Measurements from ENCODE around the gene TGFBR3. TPM values are rescaled to one million over a fixed set of nuclear protein-coding genes. Genes with fewer than 3 reads are reported as not detected.

The TGFBR3 gene
- total and polyA plus RNA-seq, 9 of the 15 experiments (the other 6 are each of a cell fraction or from before 2014, with no cell fraction given) = 3.6 to 32.4 (median 15.6) TPM

DNA sequence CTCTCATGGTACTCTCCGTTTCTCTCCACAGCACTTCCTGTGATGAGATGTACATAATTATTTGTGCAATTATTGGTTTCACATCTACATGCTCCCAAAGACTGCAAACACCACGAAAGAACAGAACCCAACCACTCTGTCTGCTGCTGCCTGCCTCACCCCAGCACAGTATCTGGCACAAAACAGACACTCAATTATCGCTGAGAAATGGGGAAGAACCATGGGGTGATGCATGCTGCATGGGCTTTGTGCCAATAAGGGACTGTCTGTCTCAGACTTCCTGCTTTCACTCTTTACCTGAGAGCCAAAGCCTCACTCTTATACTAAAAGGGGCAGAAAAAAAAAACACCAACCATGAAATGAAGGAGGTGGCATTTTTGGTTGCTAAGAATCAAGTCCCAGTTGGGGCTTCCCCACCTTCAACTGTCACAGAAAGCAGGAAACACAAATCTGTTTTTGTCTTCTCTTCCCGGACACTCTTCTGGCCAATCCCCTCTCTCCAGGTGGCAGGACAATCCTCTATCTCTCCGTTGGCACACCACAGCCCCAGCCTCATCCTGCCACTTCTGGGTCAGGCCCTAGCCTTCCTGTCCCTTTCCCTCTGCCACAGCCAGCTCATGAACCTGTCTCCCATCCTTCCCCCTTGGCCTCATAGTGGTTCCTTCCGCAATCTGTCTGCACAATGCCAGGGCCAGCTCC, 82.0 kb downstream of the TGFBR3 start (continued):
- TF ChIP-seq MAZ (CRISPR knock-in tag; conservative IDR thresholded peaks at IDR 0.05 in 1 of 2, IDR thresholded peaks at IDR 0.05 in 1 of 2) = no peak
- no peak for TF ChIP-seq XRCC5 (IDR thresholded peaks at IDR 0.05; ENCODE audit: low read depth, low read length)
- TF ChIP-seq, protein P1, sequence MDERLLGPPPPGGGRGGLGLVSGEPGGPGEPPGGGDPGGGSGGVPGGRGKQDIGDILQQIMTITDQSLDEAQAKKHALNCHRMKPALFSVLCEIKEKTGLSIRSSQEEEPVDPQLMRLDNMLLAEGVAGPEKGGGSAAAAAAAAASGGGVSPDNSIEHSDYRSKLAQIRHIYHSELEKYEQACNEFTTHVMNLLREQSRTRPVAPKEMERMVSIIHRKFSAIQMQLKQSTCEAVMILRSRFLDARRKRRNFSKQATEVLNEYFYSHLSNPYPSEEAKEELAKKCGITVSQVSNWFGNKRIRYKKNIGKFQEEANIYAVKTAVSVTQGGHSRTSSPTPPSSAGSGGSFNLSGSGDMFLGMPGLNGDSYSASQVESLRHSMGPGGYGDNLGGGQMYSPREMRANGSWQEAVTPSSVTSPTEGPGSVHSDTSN (CRISPR knock-in tag; IDR thresholded peaks at IDR 0.05; ENCODE audit: low read depth) = no peak
- TF ChIP-seq, protein P1 (tag; conservative IDR thresholded peaks at IDR 0.05; ENCODE audit: low read depth) = peak; percentile 41; the same call in 1 of the 2 replicates
- TF ChIP-seq SMARCC2 (IDR thresholded peaks at IDR 0.05; ENCODE audit: low read depth) = peak; percentile 23; the same call in 1 of the 2 replicates
- TF ChIP-seq ZNF263 (CRISPR knock-in tag; IDR thresholded peaks at IDR 0.05; ENCODE audit: borderline replicate concordance) = no peak
- TF ChIP-seq RHOXF2B (CRISPR knock-in tag; conservative IDR thresholded peaks at IDR 0.05) = no peak
- no peak for TF ChIP-seq TAF7 (tag; IDR thresholded peaks at IDR 0.05)
- no peak for TF ChIP-seq ZNF778 (CRISPR knock-in tag; IDR thresholded peaks at IDR 0.05)
- TF ChIP-seq XRCC4 (IDR thresholded peaks at IDR 0.05; ENCODE audit: extremely low read depth, insufficient read depth, insufficient read length) = no peak
- TF ChIP-seq, protein P2, sequence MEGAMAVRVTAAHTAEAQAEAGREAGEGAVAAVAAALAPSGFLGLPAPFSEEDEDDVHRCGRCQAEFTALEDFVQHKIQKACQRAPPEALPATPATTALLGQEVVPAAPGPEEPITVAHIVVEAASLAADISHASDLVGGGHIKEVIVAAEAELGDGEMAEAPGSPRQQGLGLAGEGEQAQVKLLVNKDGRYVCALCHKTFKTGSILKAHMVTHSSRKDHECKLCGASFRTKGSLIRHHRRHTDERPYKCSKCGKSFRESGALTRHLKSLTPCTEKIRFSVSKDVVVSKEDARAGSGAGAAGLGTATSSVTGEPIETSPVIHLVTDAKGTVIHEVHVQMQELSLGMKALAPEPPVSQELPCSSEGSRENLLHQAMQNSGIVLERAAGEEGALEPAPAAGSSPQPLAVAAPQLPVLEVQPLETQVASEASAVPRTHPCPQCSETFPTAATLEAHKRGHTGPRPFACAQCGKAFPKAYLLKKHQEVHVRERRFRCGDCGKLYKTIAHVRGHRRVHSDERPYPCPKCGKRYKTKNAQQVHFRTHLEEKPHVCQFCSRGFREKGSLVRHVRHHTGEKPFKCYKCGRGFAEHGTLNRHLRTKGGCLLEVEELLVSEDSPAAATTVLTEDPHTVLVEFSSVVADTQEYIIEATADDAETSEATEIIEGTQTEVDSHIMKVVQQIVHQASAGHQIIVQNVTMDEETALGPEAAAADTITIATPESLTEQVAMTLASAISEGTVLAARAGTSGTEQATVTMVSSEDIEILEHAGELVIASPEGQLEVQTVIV (CRISPR knock-in tag; IDR thresholded peaks at IDR 0.05; ENCODE audit: borderline replicate concordance) = no peak
- no peak for TF ChIP-seq LCOR (CRISPR knock-in tag; IDR thresholded peaks at IDR 0.05)
- TF ChIP-seq ZNF766 (CRISPR knock-in tag; conservative IDR thresholded peaks at IDR 0.05) = no peak
